Activated CD4-positive, alpha-beta memory T cell treated with anti-CD3 and anti-CD28 coated beads, Interleukin-2, amount 10 ng/mL, durations not matched to agents 7 days and 5 days (primary cell): ENCODE measurements around the gene RLBP1. TPM values are rescaled to one million over a fixed set of nuclear protein-coding genes. Genes with fewer than 3 reads are reported as not detected.
A peak's percentile ranks its signal among the peaks of the same experiment; 100 is the strongest.

ENCODE experiments used
- CTCF ChIA-PET: fragments of 350-600 bp; sonication (Branson Sonifier 250); formaldehyde crosslinking; loops from one replicate; lab custom pipeline; 2021; ENCODE audit warnings: antibody characterized with exemption, inconsistent platforms; lab: Charles Lee
- POLR2A ChIA-PET: fragments of 350-600 bp; sonication (Branson Sonifier 250); formaldehyde crosslinking; loops from one replicate; lab custom pipeline; 2021; ENCODE audit warnings: antibody characterized with exemption; lab: Charles Lee
- DNase-seq: peaks from one replicate; pipeline ENCODE4 v3.0.0-alpha.2; 2020
- H3K27ac Mint-ChIP-seq: one replicate; pipeline ENCODE4 v1.8.0; 2021; ENCODE audit warnings: mild to moderate bottlenecking, mixed read lengths
- H3K27me3 Mint-ChIP-seq: one replicate; pipeline ENCODE4 v1.8.0; 2021; ENCODE audit warnings: mixed read lengths
- H3K36me3 Mint-ChIP-seq: one replicate; pipeline ENCODE4 v1.8.0; 2021; ENCODE audit warnings: low read depth, mixed read lengths
- H3K4me1 Mint-ChIP-seq: one replicate; pipeline ENCODE4 v1.8.0; 2021; ENCODE audit warnings: mixed read lengths
- H3K4me3 Mint-ChIP-seq: one replicate; pipeline ENCODE4 v1.8.0; 2021; ENCODE audit warnings: mild to moderate bottlenecking, mixed read lengths
- H3K9me3 Mint-ChIP-seq: one replicate; pipeline ENCODE4 v1.8.0; 2021; ENCODE audit warnings: mixed read lengths
- total RNA-seq, 2 experiments: library from RNA; stranded (reverse); gene quantifications; one replicate each; pipeline ENCODE4 v1.2.3, GENCODE V29; 2021

Gene RLBP1
- total RNA-seq, 2 experiments from 2014 or later, result not detected

DNA sequence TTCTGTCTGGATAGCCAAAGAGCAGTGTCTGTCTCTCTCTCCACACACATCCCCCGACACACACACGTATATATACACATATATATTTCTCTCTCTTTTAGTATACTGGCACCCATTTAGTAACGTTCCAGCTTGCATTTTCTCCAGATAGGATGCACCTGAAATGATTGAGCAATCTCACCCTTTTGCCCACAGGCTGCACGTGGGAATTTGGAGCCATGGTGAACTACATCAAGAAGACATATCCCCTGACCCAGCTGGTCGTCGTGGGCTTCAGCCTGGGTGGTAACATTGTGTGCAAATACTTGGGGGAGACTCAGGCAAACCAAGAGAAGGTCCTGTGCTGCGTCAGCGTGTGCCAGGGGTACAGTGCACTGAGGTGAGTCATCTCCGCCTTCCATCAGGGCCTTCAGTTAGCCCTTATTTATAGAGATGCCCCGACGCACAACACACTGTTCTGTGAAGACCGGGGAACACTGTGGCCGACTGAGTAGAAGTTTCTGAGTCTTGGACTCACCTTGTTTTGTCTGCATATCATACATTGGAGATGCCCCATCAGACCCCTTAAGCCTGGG, 45.7 kb downstream of the RLBP1 start:
- POLR2A ChIA-PET, result no interaction called here
- H3K4me3 Mint-ChIP-seq, result no peak overlapping the region
- H3K4me1 Mint-ChIP-seq, result peaks cover 17% of the 10 kb centered on the region
- CTCF ChIA-PET, result interaction anchor here (0.6 to 6.8 kb wide), 5 partner anchors 46 to 1670 kb away, joined by 3 to 113 read pairs (median 10); partner anchors contain the start of gene ABHD2
- H3K36me3 Mint-ChIP-seq, result peaks cover 17% of the 10 kb centered on the region
- DNase-seq, result no peak
- H3K27me3 Mint-ChIP-seq, result no peaks in the 10 kb centered on the region
- H3K27ac Mint-ChIP-seq, result no peak overlapping the region
- H3K9me3 Mint-ChIP-seq, result no peaks in the 10 kb centered on the region

DNA sequence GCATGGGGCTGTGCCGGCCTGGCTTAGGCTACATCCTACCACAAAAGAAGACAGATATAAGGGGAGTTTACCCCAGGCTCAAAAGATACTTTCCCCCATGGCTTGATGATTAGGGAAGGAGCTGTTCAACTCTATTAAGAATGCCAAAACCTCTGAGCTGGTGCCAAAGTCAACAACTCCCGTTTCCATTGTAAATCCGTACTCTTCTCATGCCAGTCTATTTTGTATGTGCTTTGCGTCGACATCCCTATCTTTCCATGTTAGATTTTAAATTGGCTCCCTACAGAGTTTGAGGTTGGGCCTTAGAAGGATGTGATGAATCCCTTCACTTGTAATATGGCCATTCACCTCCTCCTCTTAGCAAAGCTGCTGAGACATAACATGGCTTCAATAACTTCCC, 46.9 kb downstream of the RLBP1 start:
- no peak for DNase-seq
- CTCF ChIA-PET, result interaction anchor here (1.1 to 6.8 kb wide), 5 partner anchors 45 to 295 kb away, joined by 5 to 113 read pairs (median 5); no protein-coding TSS in a partner anchor
- H3K4me3 Mint-ChIP-seq, result no peak overlapping the region
- H3K36me3 Mint-ChIP-seq, result peaks cover 15% of the 10 kb centered on the region
- H3K4me1 Mint-ChIP-seq, result peaks cover 12% of the 10 kb centered on the region
- no peaks in the 10 kb centered on the region for H3K27me3 Mint-ChIP-seq
- H3K9me3 Mint-ChIP-seq, result no peaks in the 10 kb centered on the region
- POLR2A ChIA-PET, result no interaction called here
- no peak overlapping the region for H3K27ac Mint-ChIP-seq

DNA sequence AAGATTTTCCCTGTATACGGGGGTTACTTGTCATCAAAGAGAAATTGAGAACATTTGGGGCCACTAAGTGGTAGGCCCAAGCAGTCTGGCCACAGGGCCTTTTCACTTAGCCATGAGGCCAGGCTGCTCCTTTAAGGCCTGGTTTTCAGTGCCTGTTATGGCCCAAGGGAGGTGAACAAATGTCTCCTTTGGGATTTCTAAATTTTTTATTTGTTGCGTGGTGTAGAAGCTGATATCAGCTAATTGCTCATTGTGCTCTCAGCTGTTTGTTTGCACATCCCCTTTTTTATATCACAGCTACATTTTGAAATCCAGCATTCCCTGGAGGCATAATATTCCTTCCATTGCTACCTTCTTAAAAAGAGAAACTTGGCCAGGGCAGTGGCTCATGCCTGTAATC, 48.5 kb downstream of the RLBP1 start:
- peaks cover 9% of the 10 kb centered on the region for H3K4me1 Mint-ChIP-seq
- H3K27me3 Mint-ChIP-seq, result no peaks in the 10 kb centered on the region
- H3K36me3 Mint-ChIP-seq, result peaks cover 15% of the 10 kb centered on the region
- no peak for DNase-seq
- H3K4me3 Mint-ChIP-seq, result no peak overlapping the region
- no peak overlapping the region for H3K27ac Mint-ChIP-seq
- CTCF ChIA-PET, result interaction anchor here (0.9 to 2.8 kb wide), 7 partner anchors 26 to 115 kb away, joined by 3 to 27 read pairs (median 5); no protein-coding TSS in a partner anchor
- H3K9me3 Mint-ChIP-seq, result no peaks in the 10 kb centered on the region
- POLR2A ChIA-PET, result no interaction called here

DNA sequence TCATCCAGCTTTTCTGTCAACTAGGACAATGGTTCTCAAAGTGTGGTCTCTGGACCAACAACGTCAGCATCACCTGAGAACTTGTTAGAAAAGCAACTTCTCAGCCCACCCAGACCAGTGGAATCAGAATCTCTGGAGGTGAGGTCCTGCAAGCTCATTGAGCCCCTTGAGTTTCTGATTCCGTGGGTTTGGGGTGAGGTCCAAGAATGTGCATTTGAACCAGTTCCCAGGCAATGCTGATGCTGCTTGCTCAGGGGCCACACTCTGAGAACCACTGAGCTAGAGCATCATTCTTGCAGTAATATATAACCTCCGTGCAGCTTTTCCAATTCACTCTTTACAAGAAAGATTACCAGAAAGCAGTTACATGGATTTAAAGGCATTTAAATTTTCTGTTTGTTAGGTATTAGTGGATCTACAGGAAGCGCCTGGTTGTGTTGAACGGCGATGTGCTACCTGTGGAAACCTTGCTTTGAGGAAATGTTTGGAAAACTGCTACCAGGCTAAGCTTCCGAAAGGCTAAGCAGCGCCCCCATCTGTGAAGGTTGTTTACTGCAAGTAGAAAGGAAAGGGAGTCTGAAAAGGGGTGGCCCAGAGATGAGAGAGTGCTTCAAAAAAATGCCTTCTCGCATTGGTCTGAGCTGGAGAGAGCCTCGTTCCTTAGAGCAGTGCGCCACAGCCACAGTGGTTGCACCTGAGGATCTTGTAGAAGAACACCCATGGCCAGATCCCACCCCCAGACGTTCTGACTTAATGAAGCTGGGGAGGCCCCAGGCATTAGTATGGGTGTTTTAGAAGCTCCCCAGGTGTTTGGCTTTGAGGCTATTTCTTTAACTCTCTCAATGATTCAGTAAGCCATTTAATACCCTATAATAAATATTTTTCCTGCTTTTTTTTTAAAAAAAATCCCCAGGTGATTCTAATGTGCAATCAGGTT, 50.0 kb downstream of the RLBP1 start:
- peaks cover under 1% of the 10 kb centered on the region for H3K36me3 Mint-ChIP-seq
- peak; percentile 39 for DNase-seq
- CTCF ChIA-PET, result interaction anchor here (0.5 to 2.8 kb wide), 30 partner anchors 9 to 280 kb away, joined by 3 to 27 read pairs (median 4); partner anchors contain the start of genes ABHD2 and HAPLN3
- no peak overlapping the region for H3K27ac Mint-ChIP-seq
- H3K4me3 Mint-ChIP-seq, result no peak overlapping the region
- H3K4me1 Mint-ChIP-seq, result peaks cover 13% of the 10 kb centered on the region
- H3K9me3 Mint-ChIP-seq, result no peaks in the 10 kb centered on the region
- POLR2A ChIA-PET, result no interaction called here
- H3K27me3 Mint-ChIP-seq, result no peaks in the 10 kb centered on the region

DNA sequence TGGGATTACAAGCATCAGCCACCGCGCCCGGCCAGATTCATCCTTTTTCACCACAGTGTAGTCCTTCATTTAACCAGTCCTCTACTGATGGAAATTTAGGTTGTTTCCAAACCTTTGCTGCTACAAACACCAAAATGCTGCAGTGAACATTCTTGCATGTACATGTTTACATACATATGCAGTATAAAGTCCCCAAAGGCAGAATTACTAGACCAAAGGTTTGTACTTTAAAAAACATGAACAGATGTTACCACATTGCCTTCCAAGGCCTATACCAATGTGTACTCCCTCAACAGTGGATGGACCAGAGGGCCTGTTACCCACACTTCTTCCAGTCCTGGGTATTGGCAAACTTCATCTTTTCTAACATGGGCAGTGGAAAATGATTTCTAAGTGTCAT, 51.0 kb downstream of the RLBP1 start:
- H3K4me1 Mint-ChIP-seq, result peaks cover 13% of the 10 kb centered on the region
- no peaks in the 10 kb centered on the region for H3K9me3 Mint-ChIP-seq
- ChIA-PET POLR2A (no interaction called here), CTCF (interaction anchor here (1.0 to 2.7 kb wide), 7 partner anchors 17 to 265 kb away, joined by 3 to 27 read pairs (median 7); partner anchors contain the start of gene ABHD2)
- H3K36me3 Mint-ChIP-seq, result peaks cover 3% of the 10 kb centered on the region
- DNase-seq, result no peak
- H3K27ac Mint-ChIP-seq, result no peak overlapping the region
- H3K27me3 Mint-ChIP-seq, result no peaks in the 10 kb centered on the region
- H3K4me3 Mint-ChIP-seq, result no peak overlapping the region

DNA sequence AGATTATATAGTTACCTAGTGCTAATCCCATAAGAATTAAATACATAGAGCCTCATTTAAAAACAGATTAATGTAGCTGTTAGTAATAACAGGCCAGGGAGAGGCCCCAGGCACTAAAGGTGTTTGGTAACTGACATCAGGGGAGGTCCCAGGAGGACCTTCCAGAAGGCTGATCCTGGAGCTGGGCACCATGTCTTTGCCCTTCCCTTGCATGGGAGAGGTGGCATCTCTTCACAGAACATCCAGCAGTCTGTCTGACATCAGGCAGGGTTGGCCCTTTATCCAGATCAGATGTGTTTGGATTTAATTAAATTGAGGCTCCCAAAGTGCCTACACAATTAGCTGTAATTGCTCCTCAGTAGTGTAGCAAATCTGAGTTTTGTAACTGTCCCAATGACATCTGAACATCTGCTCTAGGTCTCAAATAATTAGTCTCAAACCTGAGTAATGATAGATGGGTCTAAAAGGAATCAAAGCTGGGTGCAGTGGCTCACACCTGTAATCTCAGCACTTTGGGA, 53.0 kb downstream of the RLBP1 start:
- no peak for DNase-seq
- Mint-ChIP-seq H3K27ac (peak overlapping the region; percentile 52), H3K36me3 (peaks cover 6% of the 10 kb centered on the region), H3K27me3 (no peaks in the 10 kb centered on the region), H3K9me3 (no peaks in the 10 kb centered on the region), H3K4me1 (peaks cover 13% of the 10 kb centered on the region), H3K4me3 (no peak overlapping the region)
- ChIA-PET CTCF (interaction anchor here (1.0 to 5.6 kb wide), 8 partner anchors 10 to 264 kb away, joined by 3 to 51 read pairs (median 6); partner anchors contain the start of gene ABHD2), POLR2A (interaction anchor here (1.0 to 2.8 kb wide), 4 partner anchors 22 to 80 kb away, joined by 4 to 13 read pairs (median 5); partner anchors contain the start of genes ABHD2 and FANCI)

DNA sequence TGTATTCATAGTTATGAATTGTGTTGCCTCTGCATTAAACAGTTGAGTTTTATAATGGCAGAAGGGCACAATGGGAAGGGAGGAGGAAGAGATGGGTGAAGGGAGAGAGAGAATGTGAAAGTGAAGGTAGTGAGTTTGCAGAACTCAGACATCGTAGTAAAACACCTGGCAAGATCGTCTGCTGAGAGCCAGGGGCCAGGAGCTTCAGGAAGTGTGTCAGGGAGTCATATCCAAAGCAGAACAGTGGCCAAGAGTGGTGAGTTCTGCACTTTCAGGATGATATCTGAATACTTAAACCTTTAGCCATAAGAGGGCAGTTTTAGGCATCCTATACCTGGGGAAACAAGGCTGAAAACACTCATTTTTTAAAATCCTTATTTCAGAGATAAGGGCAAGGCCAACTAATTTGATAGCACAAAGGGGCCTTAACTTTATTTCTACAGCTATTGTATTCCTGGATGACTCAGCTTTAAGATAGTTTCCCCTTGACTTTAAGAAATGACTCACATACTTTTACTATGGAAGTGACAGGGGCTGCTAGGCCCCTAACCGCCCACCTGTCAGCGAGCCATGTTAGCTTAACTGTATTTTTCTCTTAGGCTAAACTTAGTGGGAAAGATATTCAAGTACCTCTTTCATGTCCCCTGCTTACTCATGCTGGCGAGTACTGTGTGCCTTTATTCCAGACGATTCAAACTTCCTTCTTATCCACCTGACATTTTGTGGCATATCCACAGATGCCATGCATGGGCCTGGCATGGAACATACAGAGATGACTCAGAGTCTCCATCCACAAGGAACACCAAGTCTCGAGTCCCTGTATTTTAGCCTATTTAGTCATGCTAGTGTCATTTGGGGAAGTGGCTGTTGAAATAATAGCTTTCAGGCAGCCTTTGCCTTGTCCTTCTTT, 53.9 kb downstream of the RLBP1 start:
- H3K36me3 Mint-ChIP-seq, result peaks cover 6% of the 10 kb centered on the region
- DNase-seq, result peak; percentile 27
- H3K9me3 Mint-ChIP-seq, result no peaks in the 10 kb centered on the region
- H3K4me3 Mint-ChIP-seq, result peak overlapping the region; percentile 10
- ChIA-PET CTCF (interaction anchor here (1.0 to 5.6 kb wide), 9 partner anchors 11 to 263 kb away, joined by 3 to 51 read pairs (median 5); partner anchors contain the start of gene ABHD2), POLR2A (interaction anchor here (0.6 to 2.8 kb wide), 6 partner anchors 21 to 110 kb away, joined by 3 to 13 read pairs (median 4); partner anchors contain the start of genes ABHD2 and FANCI)
- peaks cover 13% of the 10 kb centered on the region for H3K4me1 Mint-ChIP-seq
- H3K27ac Mint-ChIP-seq, result peak overlapping the region; percentile 52
- H3K27me3 Mint-ChIP-seq, result no peaks in the 10 kb centered on the region

DNA sequence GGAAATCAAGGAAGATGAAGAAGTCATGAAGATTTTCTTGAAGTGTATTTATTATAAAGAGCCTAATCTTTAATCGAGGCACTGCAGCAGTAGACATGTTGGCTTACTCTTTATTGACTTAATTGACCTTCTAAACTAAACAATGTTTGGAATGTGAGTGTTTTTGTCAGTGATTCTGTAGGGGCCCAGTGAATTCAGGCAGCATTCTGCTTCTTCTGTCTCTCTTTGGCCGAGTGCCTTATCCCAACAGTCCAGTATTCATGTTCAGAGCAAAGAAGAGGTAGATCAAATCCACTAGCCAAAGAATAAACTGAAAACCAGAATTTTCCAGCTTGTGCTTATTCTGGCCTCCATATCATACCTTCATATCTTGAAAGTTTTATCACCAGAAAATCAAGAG, 55.7 kb downstream of the RLBP1 start:
- H3K4me3 Mint-ChIP-seq, result no peak overlapping the region
- H3K36me3 Mint-ChIP-seq, result peaks cover 9% of the 10 kb centered on the region
- H3K4me1 Mint-ChIP-seq, result peaks cover 13% of the 10 kb centered on the region
- no peak for DNase-seq
- H3K27me3 Mint-ChIP-seq, result no peaks in the 10 kb centered on the region
- CTCF ChIA-PET, result interaction anchor here (1.4 to 5.6 kb wide), 4 partner anchors 13 to 193 kb away, joined by 3 to 51 read pairs (median 20); no protein-coding TSS in a partner anchor
- no peak overlapping the region for H3K27ac Mint-ChIP-seq
- POLR2A ChIA-PET, result interaction anchor here (1.8 kb wide), 2 partner anchors 14 to 78 kb away, joined by 3 to 4 read pairs; partner anchors contain the start of gene ABHD2
- no peaks in the 10 kb centered on the region for H3K9me3 Mint-ChIP-seq

DNA sequence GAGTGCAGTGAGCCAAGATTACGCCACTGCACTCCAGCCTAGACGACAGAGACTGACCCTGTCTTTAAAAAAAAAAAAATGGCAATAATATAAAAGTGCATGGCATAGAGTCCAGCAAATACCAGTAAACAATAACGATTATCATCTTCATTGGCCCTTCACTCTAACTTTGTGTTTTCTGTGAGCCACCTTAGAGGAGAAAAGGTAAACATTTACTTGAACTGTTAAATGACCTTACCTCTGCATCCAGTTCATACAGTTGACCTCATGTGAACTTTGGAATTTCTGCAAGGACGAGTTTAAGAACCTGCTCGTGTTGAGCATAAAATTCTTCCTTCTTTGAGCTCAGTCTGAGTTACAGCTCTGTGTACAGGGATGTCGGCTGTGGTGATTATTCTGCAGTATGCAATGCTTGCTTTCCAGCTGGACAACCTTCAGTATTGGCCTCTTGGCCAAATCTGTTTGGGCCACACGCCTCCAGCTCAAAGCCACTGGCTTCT, 56.6 kb downstream of the RLBP1 start:
- Mint-ChIP-seq H3K27me3 (no peaks in the 10 kb centered on the region), H3K4me1 (peaks cover 13% of the 10 kb centered on the region), H3K27ac (no peak overlapping the region), H3K4me3 (no peak overlapping the region), H3K9me3 (no peaks in the 10 kb centered on the region), H3K36me3 (peaks cover 13% of the 10 kb centered on the region)
- ChIA-PET POLR2A (interaction anchor here (1.8 kb wide), 2 partner anchors 13 to 77 kb away, joined by 3 to 4 read pairs; partner anchors contain the start of gene ABHD2), CTCF (interaction anchor here (5.6 kb wide), 1 partner anchor 14 kb away, joined by 51 read pairs; no protein-coding TSS in a partner anchor)
- no peak for DNase-seq

DNA sequence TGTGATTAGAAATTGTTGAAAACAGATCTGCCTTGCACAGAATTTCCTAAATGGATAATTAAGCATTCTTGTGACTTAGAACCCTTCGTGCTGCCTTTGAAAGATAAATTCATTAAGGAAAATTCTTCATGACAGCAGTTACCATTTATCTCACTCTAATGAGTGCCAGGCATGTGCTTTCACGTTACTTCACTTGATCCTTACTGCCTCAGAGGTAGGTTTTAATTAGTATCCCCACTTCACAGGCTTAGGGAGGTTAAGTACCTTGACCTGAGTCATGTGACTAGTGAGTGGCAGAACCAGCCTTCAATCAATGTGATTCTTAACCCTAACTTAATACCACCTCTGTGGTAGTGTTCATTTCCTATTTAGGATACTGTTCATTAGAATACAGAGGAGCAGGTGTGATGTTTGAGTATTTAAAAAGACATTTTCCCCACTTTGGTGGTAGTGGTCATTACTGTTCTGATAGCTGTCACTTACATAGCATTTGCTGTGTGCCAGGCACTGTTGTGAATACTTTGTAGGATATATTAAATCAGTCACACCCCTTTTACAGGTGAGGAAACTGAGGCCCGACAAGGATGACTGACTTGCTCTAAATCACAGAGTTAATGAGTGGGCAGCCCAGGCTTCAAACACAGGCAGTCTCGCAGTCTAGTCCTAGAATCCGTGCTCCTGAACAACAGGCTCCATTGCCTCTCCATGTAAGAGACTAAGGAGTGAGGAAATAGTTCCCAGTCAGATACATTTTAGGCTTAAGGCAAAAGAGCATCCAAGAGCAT, 57.9 kb downstream of the RLBP1 start:
- Mint-ChIP-seq H3K4me3 (no peak overlapping the region), H3K4me1 (peaks cover 12% of the 10 kb centered on the region), H3K36me3 (peaks cover 13% of the 10 kb centered on the region), H3K27me3 (no peaks in the 10 kb centered on the region), H3K27ac (no peak overlapping the region), H3K9me3 (no peaks in the 10 kb centered on the region)
- no peak for DNase-seq
- CTCF ChIA-PET, result no interaction called here
- POLR2A ChIA-PET, result interaction anchor here (1.8 kb wide), 1 partner anchor 75 kb away, joined by 4 read pairs; the partner anchor contains the start of gene ABHD2

DNA sequence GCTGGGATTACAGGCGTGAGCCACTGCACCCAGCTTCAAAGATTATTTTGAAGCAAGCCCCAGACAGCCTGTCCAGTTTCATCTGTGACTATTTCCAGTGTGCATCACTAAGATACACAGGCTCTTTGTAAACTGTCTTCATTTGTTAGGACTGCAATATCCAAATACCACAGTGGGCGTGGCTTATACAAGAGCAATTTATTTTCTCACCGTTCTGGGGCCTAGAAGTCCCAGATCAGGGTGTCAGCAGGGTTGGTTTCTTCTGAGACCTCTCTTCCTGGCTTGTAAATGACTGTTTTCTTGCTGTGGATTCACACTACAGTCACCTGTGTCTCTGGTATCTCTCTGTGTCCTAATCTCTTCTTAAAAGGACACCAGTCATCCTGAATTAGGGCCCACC, 59.7 kb downstream of the RLBP1 start:
- CTCF ChIA-PET, result no interaction called here

More for the DNA sequence above, 59.7 kb downstream of the RLBP1 start:
- H3K27me3 Mint-ChIP-seq, result no peaks in the 10 kb centered on the region
- H3K27ac Mint-ChIP-seq, result no peak overlapping the region
- no peaks in the 10 kb centered on the region for H3K4me1 Mint-ChIP-seq
- no peaks in the 10 kb centered on the region for H3K9me3 Mint-ChIP-seq
- DNase-seq, result no peak
- POLR2A ChIA-PET, result no interaction called here
- no peak overlapping the region for H3K4me3 Mint-ChIP-seq
- peaks cover 16% of the 10 kb centered on the region for H3K36me3 Mint-ChIP-seq
